Measurements from ENCODE around the gene CYP11A1.

Gene CYP11A1

DNA sequence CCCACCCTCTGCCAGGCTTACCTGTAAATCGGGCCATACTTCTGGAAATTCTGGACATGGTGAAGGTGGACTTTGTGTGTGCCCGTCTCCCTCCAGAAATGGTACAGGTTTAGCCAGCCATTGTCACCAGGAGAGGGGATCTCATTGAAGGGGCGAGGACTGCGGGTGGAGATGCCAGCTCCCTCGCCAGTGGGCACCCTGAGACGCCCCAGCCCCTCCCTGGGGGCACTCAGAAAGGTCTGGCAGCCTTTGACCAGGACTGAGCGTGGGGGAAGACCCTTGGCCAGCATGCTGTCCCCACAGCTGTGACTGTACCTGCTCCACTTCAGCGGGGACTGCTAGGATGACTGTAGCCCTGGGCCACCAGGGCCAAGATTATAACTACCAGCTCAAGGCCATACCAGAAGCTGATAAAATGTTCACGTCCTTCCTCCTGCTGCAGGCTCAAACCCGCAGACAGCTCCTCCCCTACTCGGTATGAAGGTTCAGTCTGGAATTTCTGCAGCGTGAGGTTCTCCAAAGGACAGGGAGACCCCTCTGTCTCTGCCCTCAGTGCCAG, at the start of gene CYP11A1:
Gene CYP11A1 (minus strand): TSS at position 351 of the 559 bp plus-strand sequence. CDS start 61 bp downstream, at position 290.
- Mint-ChIP-seq H3K27me3 (peaks cover 75% of the 10 kb centered on the region), H3K4me3 (no peak within 1 kb of the TSS), H3K36me3 (ENCODE audit: low read depth) (no peaks in the 10 kb centered on the region), H3K4me1 (ENCODE audit: low read depth) (peaks cover 7% of the 10 kb centered on the region), H3K27ac (no peak within 1 kb of the TSS), H3K9me3 (no peaks in the 10 kb centered on the region)
- intact Hi-C loops (cut with micrococcal nuclease): no loop called here

DNA sequence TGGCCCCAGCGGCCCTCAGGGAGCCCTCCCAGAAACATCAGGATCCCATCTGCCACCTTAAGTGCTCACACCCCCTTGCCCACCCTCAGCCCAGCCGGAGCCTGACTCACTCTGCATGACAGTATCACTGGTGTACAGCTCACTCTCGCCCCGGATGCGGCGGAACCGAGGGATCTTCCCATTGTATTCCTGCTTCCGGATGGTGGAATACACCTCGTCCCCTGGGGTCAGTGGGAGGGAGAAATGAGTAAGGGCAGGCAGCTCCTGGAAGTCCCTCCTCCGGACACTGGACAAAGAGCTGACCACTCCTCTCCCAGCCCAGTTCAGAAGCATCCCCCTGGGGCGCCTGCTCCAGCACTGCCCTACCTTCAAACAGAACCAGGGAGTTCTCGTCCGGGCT, 49.8 kb upstream of the CYP11A1 start:
- Mint-ChIP-seq H3K4me1 (ENCODE audit: low read depth) (peaks cover 22% of the 10 kb centered on the region), H3K27ac (no peak overlapping the region), H3K4me3 (no peak overlapping the region), H3K36me3 (ENCODE audit: low read depth) (peaks cover 65% of the 10 kb centered on the region), H3K27me3 (no peaks in the 10 kb centered on the region), H3K9me3 (no peaks in the 10 kb centered on the region)
- intact Hi-C loops (cut with micrococcal nuclease): no loop called here

DNA sequence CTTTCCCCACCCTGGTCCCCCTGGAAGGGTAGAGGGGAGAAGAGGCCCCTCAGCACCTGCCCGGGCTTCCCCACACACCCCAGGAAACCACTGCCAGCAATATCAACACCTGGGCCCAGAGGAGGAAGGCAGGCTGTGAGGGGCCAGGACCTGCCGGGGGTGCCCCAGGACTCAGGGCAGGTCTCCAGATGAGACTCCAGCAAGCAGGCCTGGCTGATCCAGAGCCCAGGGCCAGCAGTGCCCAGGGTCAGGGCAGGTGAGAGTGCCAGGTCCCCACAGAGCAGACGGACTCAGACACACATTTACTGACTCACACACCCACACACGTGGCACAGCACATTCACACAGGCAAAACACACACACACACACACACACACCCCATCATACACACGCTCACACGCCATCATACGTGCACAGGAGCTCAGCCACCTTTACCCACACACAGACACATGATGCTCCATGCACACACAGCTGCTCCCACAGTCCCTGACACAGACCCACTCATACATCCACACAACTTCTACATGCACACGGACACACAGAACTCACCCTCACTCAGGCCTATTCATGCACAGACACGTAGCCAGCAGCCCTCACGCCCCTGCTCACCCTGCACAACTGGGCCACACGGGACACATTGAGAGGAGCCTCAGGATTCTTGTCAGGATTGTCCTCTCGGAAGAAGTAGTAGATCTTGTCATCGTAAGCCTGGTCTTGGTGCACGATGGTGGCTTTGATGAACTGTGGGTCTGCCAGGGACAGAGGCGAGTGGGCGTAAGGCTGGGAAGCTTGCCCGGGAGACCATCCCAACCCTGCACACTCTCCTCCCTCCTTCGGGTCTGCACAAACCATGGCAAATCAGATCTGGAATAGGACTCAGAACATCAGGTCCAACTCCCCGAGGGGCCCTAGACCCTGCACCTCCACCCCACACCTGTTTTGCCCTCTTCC, 48.8 kb upstream of the CYP11A1 start:
- intact Hi-C loops (cut with micrococcal nuclease): no loop called here
- peaks cover 17% of the 10 kb centered on the region for H3K4me1 Mint-ChIP-seq (ENCODE audit: low read depth)
- H3K27ac Mint-ChIP-seq: no peak overlapping the region
- H3K36me3 Mint-ChIP-seq (ENCODE audit: low read depth): peaks cover 75% of the 10 kb centered on the region
- no peak overlapping the region for H3K4me3 Mint-ChIP-seq
- H3K9me3 Mint-ChIP-seq: no peaks in the 10 kb centered on the region
- H3K27me3 Mint-ChIP-seq: no peaks in the 10 kb centered on the region

DNA sequence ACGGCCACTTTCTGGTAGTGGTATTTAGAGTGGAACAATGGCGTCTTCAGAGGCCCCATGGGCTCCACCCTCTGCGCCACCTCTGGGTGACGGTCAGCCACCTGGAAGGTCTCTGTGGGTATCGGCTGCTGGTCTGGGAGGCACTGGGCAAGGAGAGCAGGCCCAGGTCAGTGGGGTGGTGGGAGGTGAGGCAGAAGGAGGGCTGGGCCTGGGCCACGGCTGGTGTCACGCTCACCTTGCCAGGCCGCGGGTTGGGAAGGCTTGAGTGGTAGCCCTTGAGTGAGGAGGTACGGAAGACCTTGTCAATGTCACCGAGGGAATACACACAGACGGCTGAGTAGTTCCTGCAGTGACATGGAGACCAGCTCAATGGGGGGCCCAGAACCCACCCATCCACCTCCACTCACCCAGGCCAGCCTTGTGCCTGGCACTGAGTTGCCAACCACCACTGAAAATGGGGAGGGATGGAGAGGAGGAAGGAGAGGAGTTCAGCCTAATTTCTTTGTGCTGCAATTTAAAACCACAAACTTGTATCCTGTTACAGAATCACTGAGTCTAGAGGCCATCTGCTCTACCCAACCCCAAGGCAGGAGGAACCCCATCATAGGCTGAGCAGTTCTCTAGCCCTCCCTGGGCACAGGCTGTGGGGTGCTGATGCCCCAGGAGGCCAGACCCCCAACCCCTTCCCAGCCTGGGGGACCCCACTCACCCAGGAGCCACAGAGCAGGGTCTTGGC, 47.3 kb upstream of the CYP11A1 start:
- no peak overlapping the region for H3K27ac Mint-ChIP-seq
- peaks cover 7% of the 10 kb centered on the region for H3K4me1 Mint-ChIP-seq (ENCODE audit: low read depth)
- no peaks in the 10 kb centered on the region for H3K9me3 Mint-ChIP-seq
- intact Hi-C loops (cut with micrococcal nuclease): no loop called here
- peaks cover 90% of the 10 kb centered on the region for H3K36me3 Mint-ChIP-seq (ENCODE audit: low read depth)
- H3K27me3 Mint-ChIP-seq: no peaks in the 10 kb centered on the region
- H3K4me3 Mint-ChIP-seq: no peak overlapping the region

DNA sequence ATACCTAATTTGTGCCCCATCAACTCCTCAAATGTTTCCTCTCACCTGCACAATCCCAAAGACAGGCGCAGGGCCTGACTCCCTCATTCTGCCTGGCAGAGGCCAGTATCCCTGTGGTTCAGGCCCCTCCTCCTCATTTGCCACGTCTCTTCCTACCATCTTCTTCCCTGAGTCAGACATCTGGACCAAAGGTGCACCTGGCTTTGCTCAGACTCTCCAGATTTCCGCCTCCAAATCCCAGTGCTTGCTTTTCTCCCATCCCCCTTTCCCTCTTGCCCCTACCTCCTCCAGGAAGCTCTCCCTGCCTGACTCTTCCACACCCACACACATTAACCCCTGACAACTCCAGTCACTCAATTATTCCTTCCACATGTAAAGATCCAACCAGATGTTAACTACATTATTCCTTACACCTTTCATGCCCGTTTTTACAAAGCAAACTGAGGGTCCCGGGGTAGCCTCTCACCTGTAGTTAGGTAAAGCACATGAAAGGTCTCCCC, 46.7 kb upstream of the CYP11A1 start:
- peaks cover 6% of the 10 kb centered on the region for H3K4me1 Mint-ChIP-seq (ENCODE audit: low read depth)
- no peak overlapping the region for H3K4me3 Mint-ChIP-seq
- no peaks in the 10 kb centered on the region for H3K27me3 Mint-ChIP-seq
- H3K27ac Mint-ChIP-seq: no peak overlapping the region
- peaks cover 90% of the 10 kb centered on the region for H3K36me3 Mint-ChIP-seq (ENCODE audit: low read depth)
- intact Hi-C loops (cut with micrococcal nuclease): no loop called here
- H3K9me3 Mint-ChIP-seq: no peaks in the 10 kb centered on the region

DNA sequence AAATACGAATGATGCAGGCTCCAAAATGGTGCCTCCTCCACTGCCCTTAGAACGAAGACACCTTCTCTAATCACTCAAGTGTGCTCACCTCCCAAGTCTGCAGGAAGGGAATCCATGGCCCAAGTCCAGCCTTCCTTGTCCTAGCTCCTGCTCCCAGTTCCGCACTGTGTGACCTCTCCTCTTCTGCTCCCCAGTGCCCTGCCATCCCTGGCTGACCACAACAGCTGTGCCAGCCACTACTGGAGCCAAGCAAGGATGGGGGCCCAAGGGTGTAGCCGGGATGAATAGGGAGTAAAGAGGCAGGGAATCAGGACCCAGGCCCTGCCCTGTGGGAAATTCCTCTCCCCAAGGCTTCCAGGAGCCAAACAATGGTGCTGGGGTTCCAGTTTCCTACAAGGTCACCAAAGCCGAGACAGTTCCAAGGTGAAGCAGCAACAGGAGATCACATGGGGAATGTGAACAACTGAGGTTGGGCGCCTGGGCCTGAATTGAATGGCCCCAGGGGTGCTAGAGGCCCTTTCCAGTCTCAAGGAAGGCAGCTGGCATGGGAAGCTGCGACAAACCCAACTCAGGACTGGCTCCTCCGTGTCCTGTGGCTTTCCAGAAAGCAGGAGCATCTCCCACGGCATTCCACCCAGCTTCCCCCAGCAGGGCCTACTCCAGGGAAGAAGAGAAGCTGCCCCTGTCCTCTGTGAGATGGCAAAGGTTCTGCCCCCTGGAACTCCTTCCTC, 46.1 kb upstream of the CYP11A1 start:
- Mint-ChIP-seq H3K36me3 (ENCODE audit: low read depth) (peaks cover 85% of the 10 kb centered on the region), H3K27ac (no peak overlapping the region)

DNA sequence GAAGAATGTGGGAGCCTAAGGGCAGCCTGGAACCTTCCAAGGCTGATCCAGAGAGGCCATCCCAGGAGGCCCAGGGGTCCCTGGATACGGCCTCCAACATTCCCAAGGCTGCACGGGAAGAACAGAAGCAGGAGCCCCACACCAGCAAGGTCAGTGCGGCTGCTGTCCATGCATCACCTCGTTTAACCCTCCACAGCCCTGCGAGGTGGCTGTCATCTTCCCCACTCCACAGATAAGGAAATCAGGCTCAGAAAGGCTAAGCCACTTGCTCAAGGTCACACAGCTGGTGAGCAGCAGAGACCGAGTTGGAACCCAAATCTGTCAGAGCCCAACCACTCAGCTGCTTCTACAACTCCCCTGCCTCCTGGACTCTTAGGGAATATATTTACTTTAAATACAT, 44.7 kb upstream of the CYP11A1 start:
- no peak overlapping the region for H3K4me3 Mint-ChIP-seq
- peaks cover 15% of the 10 kb centered on the region for H3K4me1 Mint-ChIP-seq (ENCODE audit: low read depth)
- H3K27ac Mint-ChIP-seq: no peak overlapping the region
- peaks cover 72% of the 10 kb centered on the region for H3K36me3 Mint-ChIP-seq (ENCODE audit: low read depth)
- H3K9me3 Mint-ChIP-seq: no peaks in the 10 kb centered on the region
- intact Hi-C loops (cut with micrococcal nuclease): no loop called here
- H3K27me3 Mint-ChIP-seq: no peaks in the 10 kb centered on the region

More for the DNA sequence above, 46.1 kb upstream of the CYP11A1 start:
- intact Hi-C loops (cut with micrococcal nuclease): no loop called here
- Mint-ChIP-seq H3K4me1 (ENCODE audit: low read depth) (peaks cover 6% of the 10 kb centered on the region), H3K27me3 (no peaks in the 10 kb centered on the region), H3K9me3 (no peaks in the 10 kb centered on the region), H3K4me3 (no peak overlapping the region)

DNA sequence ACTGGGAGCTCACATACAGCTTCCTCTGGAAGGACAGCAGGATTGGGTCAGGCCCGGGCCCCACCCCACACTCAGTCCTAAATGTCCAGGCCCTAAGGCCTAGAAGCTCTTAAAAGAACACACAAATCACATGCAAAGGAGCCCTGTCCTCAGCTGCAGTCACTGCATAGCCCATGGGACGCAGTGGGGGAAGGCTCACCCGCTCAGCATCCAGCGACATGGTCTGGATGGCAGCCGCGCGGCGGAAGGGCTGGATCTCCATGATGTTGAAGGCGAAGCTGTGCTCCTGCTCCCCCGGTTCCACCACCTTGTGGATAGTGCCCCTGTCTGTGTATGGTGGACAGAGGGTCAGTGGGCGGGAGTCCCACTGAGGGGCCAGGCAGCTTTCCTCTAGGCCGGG, 44.2 kb upstream of the CYP11A1 start:
- peaks cover 19% of the 10 kb centered on the region for H3K4me1 Mint-ChIP-seq (ENCODE audit: low read depth)
- H3K9me3 Mint-ChIP-seq: no peaks in the 10 kb centered on the region
- H3K27me3 Mint-ChIP-seq: no peaks in the 10 kb centered on the region
- no peak overlapping the region for H3K4me3 Mint-ChIP-seq
- no peak overlapping the region for H3K27ac Mint-ChIP-seq
- intact Hi-C loops (cut with micrococcal nuclease): no loop called here
- peaks cover 67% of the 10 kb centered on the region for H3K36me3 Mint-ChIP-seq (ENCODE audit: low read depth)

DNA sequence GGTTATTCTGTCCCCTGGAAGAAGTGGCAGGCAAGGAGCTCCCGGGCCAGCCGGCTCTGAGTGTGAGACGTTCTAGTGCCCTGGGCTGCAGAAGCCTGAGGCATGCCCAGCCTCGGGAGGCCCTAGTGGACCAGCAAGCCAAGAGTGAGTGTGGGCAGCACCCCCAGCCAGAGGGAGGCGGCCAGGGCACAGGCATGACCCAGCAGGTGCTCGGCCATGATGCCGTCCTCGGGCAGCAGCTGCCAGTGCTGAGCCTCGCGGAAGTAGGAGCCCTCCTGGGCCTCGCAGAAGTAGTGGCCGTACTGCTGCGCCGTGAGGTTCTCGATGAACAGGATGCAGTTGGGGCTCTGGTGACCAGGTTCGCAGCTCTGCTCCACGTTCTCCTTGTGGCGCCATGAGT, 43.1 kb upstream of the CYP11A1 start:
- Mint-ChIP-seq H3K9me3 (no peaks in the 10 kb centered on the region), H3K36me3 (ENCODE audit: low read depth) (peaks cover 55% of the 10 kb centered on the region), H3K4me3 (no peak overlapping the region), H3K27me3 (peaks cover 2% of the 10 kb centered on the region), H3K4me1 (ENCODE audit: low read depth) (peaks cover 14% of the 10 kb centered on the region), H3K27ac (no peak overlapping the region)
- intact Hi-C loops (cut with micrococcal nuclease): no loop called here

DNA sequence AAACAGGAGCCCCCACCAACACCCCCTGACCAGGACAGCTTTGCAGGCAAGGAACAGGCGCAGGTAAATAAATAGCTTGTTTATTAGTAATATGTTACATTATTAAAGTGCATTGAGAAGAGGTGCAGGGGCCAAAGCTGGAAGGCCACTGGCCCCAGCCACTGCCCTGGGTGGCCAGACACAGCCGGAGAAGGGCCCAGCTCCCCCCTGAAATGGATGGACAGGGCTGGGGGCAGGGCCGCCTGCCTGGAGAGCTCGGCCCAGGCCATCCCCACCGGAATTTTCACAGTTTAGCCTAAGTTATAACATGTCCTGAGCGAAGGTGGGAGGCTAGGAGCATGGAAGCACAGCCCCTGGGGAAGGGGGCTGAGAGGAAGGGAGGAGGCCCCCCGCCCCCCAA, 41.8 kb upstream of the CYP11A1 start:
- Mint-ChIP-seq H3K27ac (no peak overlapping the region), H3K27me3 (peaks cover 2% of the 10 kb centered on the region), H3K9me3 (no peaks in the 10 kb centered on the region), H3K4me1 (ENCODE audit: low read depth) (peaks cover 16% of the 10 kb centered on the region), H3K4me3 (no peak overlapping the region), H3K36me3 (ENCODE audit: low read depth) (peaks cover 42% of the 10 kb centered on the region)
- intact Hi-C loops (cut with micrococcal nuclease): no loop called here

DNA sequence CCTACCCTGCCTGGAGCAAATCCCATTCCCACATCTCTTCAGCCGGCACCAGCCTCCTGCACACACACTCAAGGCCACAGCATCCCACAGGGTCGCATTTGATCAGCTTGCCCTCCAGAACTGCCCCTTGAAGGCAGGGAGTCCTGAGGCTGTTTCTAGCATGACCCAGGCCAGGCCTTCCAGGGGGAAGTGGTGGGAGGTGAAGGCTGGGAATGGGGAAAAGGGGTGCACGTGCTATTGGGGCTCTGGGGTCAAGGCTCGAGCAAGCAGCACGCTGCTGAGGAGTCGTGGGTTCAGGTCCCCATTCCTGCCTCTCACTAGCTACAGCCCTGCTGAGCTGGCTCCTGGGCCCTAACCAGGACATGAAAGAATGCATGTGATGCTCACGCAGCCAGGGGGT, 41.4 kb upstream of the CYP11A1 start:
- Mint-ChIP-seq H3K27me3 (peaks cover 4% of the 10 kb centered on the region), H3K27ac (no peak overlapping the region), H3K36me3 (ENCODE audit: low read depth) (peaks cover 38% of the 10 kb centered on the region)

DNA sequence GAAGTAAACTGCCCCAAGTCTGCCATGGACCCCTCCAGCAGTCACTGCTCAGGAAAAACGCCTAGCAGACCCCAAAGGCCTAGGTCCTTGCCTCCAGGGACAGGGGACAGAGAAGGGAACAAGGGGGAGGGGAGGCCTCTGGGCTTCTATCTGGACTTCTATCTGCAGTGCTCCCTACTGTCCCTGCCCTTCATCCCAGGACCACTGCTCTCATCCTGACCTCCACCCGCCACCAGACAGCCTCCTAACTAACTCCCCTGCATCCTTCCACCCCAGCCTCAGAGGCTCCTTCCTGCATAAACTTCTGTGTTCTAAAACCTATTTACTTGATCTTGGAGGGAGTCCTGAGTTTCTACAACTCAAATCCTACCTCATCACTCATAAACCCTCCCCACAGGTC, 40.9 kb upstream of the CYP11A1 start:
- Mint-ChIP-seq H3K27ac (no peak overlapping the region), H3K4me3 (no peak overlapping the region), H3K36me3 (ENCODE audit: low read depth) (peaks cover 35% of the 10 kb centered on the region), H3K4me1 (ENCODE audit: low read depth) (peaks cover 25% of the 10 kb centered on the region), H3K27me3 (peaks cover 7% of the 10 kb centered on the region), H3K9me3 (no peaks in the 10 kb centered on the region)
- intact Hi-C loops (cut with micrococcal nuclease): no loop called here

More for the DNA sequence above, 41.4 kb upstream of the CYP11A1 start:
- Mint-ChIP-seq H3K4me3 (no peak overlapping the region), H3K9me3 (no peaks in the 10 kb centered on the region), H3K4me1 (ENCODE audit: low read depth) (peaks cover 20% of the 10 kb centered on the region)
- intact Hi-C loops (cut with micrococcal nuclease): no loop called here

DNA sequence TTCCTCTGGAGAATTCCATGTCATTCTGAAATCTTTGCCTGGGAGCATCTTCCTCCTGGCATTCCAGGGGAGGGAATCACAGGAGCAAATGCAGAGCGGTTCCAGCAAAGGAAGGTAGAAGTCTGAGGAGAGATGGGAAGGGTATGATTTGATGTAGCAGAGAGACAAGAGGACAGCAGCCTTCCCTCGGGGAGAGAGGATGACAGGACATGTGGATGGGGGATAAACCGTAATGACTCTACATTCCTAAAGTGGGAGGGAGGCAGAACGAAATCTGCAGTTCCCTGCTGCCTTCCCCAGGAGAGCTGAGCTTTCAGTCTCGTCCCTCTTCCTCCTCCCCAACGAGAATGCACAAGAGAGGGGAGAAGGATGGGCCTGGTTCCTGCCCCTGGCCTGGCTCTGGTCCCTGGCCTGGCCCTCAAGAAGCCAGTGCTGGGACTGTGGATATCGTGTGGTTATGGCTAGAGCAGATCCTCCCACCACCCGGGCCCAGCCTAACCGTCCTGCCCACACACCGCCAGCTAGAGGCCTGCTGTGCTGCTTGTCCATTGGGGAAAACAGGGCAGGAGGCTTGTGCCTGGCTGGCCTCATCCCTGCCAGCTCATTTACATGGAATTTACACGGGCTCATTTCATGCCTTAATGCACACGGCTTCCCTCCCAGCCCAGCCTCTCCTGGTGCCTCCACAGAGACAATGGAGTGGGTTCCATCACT, 39.7 kb upstream of the CYP11A1 start:
- intact Hi-C loops (cut with micrococcal nuclease): no loop called here
- H3K36me3 Mint-ChIP-seq (ENCODE audit: low read depth): peaks cover 24% of the 10 kb centered on the region
- H3K27ac Mint-ChIP-seq: no peak overlapping the region
- no peak overlapping the region for H3K4me3 Mint-ChIP-seq
- no peaks in the 10 kb centered on the region for H3K9me3 Mint-ChIP-seq
- peaks cover 13% of the 10 kb centered on the region for H3K27me3 Mint-ChIP-seq
- H3K4me1 Mint-ChIP-seq (ENCODE audit: low read depth): peaks cover 37% of the 10 kb centered on the region

Measured in dendritic cell treated with granulocyte-macrophage colony-stimulating factor and Interleukin-4, amounts not matched to agents 40 ng/mL and 50 ng/mL, for 4 days (primary cell).